H1 (cell line): Measurements from ENCODE around the gene IFITM10. TPM values are rescaled to one million over a fixed set of nuclear protein-coding genes. Genes with fewer than 3 reads are reported as not detected.

ENCODE experiments used
- CTCF ChIA-PET: fragments of 300-600 bp; sonication (Branson Sonifier 250); formaldehyde crosslinking; loops from one replicate; lab custom pipeline; 2021; ENCODE audit not compliant: partially characterized antibody; lab: Charles Lee
- POLR2A ChIA-PET: fragments of 300-600 bp; sonication (Branson Sonifier 250); formaldehyde crosslinking; loops from one replicate; lab custom pipeline; 2021; ENCODE audit warnings: inconsistent platforms; ENCODE audit not compliant: partially characterized antibody; lab: Charles Lee
- DNase-seq, 2 experiments: peaks; one replicate each; pipeline versions ENCODE4 v3.0.0 to v3.0.0-alpha.2; 2010 to 2022; ENCODE audit warnings: low spot score in 2 of 2, low read depth in 1 of 2, mixed read lengths in 1 of 2
- FAIRE-seq: peaks from 2 replicates; lab custom pipeline; 2011; peaks lifted over from hg19 to GRCh38; lab: Jason Lieb, UNC
- H2AFZ ChIP-seq: 2 replicates; pipeline ENCODE4 v1.8.1; 2012; ENCODE audit warnings: low read length, inconsistent platforms
- H2AK5ac ChIP-seq: 2 replicates; pipeline ENCODE4 v1.6.1; 2013; ENCODE audit warnings: low read depth, low read length
- H2BK120ac ChIP-seq: replicated peaks from 2 replicates; pipeline ENCODE3; 2013; ENCODE audit warnings: low read depth, low read length, inconsistent platforms
- H2BK12ac ChIP-seq: 2 replicates; pipeline ENCODE4 v1.6.1; 2013; ENCODE audit warnings: low read depth, low read length
- H2BK15ac ChIP-seq: 2 replicates; pipeline ENCODE4 v1.6.1; 2013; ENCODE audit warnings: low read length
- H2BK20ac ChIP-seq: 2 replicates; pipeline ENCODE4 v1.6.1; 2013; ENCODE audit warnings: low read length
- H2BK5ac ChIP-seq: 2 replicates; pipeline ENCODE4 v1.6.1; 2013; ENCODE audit warnings: low read depth, low read length
- H3K14ac ChIP-seq: 2 replicates; pipeline ENCODE4 v1.6.1; 2013; ENCODE audit warnings: inconsistent platforms; ENCODE audit not compliant: insufficient read length
- H3K18ac ChIP-seq: 2 replicates; pipeline ENCODE4 v1.6.1; 2013; ENCODE audit warnings: low read length; ENCODE audit errors: extremely low read depth
- H3K23ac ChIP-seq: 2 replicates; pipeline ENCODE4 v1.6.1; 2013; ENCODE audit warnings: inconsistent platforms; ENCODE audit not compliant: insufficient read length
- H3K23me2 ChIP-seq: 2 replicates; pipeline ENCODE4 v1.6.1; 2013; ENCODE audit warnings: low read depth, low read length
- H3K27ac ChIP-seq: 2 replicates; pipeline ENCODE4 v1.6.1; 2011; ENCODE audit warnings: low read depth, low read length, inconsistent platforms
- H3K27me3 ChIP-seq, 4 experiments: replicated peaks in 1 of 4; 1 replicate in 1 of 4; 2 replicates in 3 of 4; pipeline versions ENCODE4 v1.6.1 to v1.8.1; 2011 to 2013; ENCODE audit warnings: low read length in 3 of 4, mild to moderate bottlenecking in 3 of 4, inconsistent platforms in 2 of 4, mixed read lengths in 2 of 4, moderate library complexity in 1 of 4; ENCODE audit not compliant: control insufficient read depth in 3 of 4, insufficient read depth in 3 of 4; ENCODE audit errors: extremely low read depth in 1 of 4
- H3K36me3 ChIP-seq, 4 experiments: 2 replicates each; pipeline versions ENCODE4 v1.6.1 to v1.8.1; 2011 to 2013; ENCODE audit warnings: mild to moderate bottlenecking in 4 of 4, low read length in 3 of 4, moderate library complexity in 2 of 4, control low read depth in 1 of 4, inconsistent platforms in 1 of 4; ENCODE audit not compliant: insufficient read depth in 4 of 4, control insufficient read depth in 2 of 4
- H3K4ac ChIP-seq: replicated peaks from 2 replicates; pipeline ENCODE3; 2013; ENCODE audit warnings: low read length, low read depth, mixed read lengths, inconsistent platforms; ENCODE audit not compliant: insufficient read length
- H3K4me1 ChIP-seq, 4 experiments: replicated peaks in 1 of 4; 1 replicate in 1 of 4; 2 replicates in 3 of 4; pipeline versions ENCODE4 v1.6.1 to v1.8.1; 2011 to 2013; ENCODE audit warnings: low read length in 3 of 4, inconsistent platforms in 2 of 4, mixed read lengths in 1 of 4; ENCODE audit not compliant: insufficient read depth in 4 of 4, control insufficient read depth in 3 of 4
- H3K4me2 ChIP-seq, 2 experiments: 2 replicates each; pipeline versions ENCODE4 v1.6.1 to v1.8.1; 2011 to 2013; ENCODE audit warnings: low read depth in 2 of 2, low read length in 2 of 2, control low read depth in 1 of 2, inconsistent platforms in 1 of 2, mild to moderate bottlenecking in 1 of 2; ENCODE audit not compliant: insufficient read depth in 1 of 2
- H3K4me3 ChIP-seq, 4 experiments: fragments of 200-600, 300-600 bp in 1 of 4; sonication (generic), shearing (Covaris generic), sonication (Bioruptor Twin) in 1 of 4; 2 replicates each; pipeline versions ENCODE4 v1.5.1 to v1.8.1; 2011 to 2016; ENCODE audit warnings: low read length in 4 of 4, low read depth in 3 of 4, control low read depth in 2 of 4, inconsistent platforms in 2 of 4, mild to moderate bottlenecking in 2 of 4, mixed read lengths in 1 of 4, moderate library complexity in 1 of 4; ENCODE audit not compliant: insufficient read depth in 2 of 4; ENCODE audit errors: extremely low read depth in 1 of 4
- H3K56ac ChIP-seq: replicated peaks from 2 replicates; pipeline ENCODE3; 2013; ENCODE audit warnings: low read depth, mild to moderate bottlenecking, mixed read lengths, low read length, inconsistent platforms; ENCODE audit not compliant: insufficient read length
- H3K79me1 ChIP-seq: 2 replicates; pipeline ENCODE4 v1.6.1; 2013; ENCODE audit warnings: low read depth, low read length, control low read depth
- H3K79me2 ChIP-seq, 2 experiments: 2 replicates each; pipeline versions ENCODE4 v1.6.1 to v1.8.1; 2012 to 2013; ENCODE audit warnings: low read length in 2 of 2, mild to moderate bottlenecking in 2 of 2, inconsistent platforms in 1 of 2; ENCODE audit not compliant: insufficient read depth in 2 of 2, control insufficient read depth in 1 of 2
- H3K9ac ChIP-seq, 4 experiments: replicated peaks in 1 of 4; 1 replicate in 1 of 4; 2 replicates in 3 of 4; pipeline versions ENCODE4 v1.6.1 to v1.8.1; 2011 to 2013; ENCODE audit warnings: low read depth in 3 of 4, low read length in 3 of 4, control low read depth in 2 of 4, mild to moderate bottlenecking in 2 of 4, moderate library complexity in 2 of 4, inconsistent platforms in 1 of 4; ENCODE audit errors: extremely low read depth in 1 of 4
- H3K9me3 ChIP-seq, 2 experiments: 2 replicates each; pipeline versions ENCODE4 v1.6.1 to v1.8.1; 2012 to 2013; ENCODE audit warnings: mild to moderate bottlenecking in 2 of 2, moderate library complexity in 2 of 2, control low read depth in 1 of 2, inconsistent platforms in 1 of 2, low read depth in 1 of 2, low read length in 1 of 2, mixed read lengths in 1 of 2; ENCODE audit not compliant: insufficient read depth in 2 of 2
- H4K20me1 ChIP-seq, 2 experiments: replicated peaks in 1 of 2; 2 replicates each; pipeline versions ENCODE3 to v1.8.1; 2011 to 2013; ENCODE audit warnings: inconsistent platforms in 2 of 2, low read length in 2 of 2, mild to moderate bottlenecking in 1 of 2; ENCODE audit not compliant: insufficient read depth in 2 of 2, control insufficient read depth in 1 of 2
- H4K5ac ChIP-seq: 2 replicates; pipeline ENCODE4 v1.6.1; 2013; ENCODE audit warnings: low read length, low read depth, mixed read lengths, inconsistent platforms; ENCODE audit not compliant: insufficient read length
- H4K8ac ChIP-seq: 2 replicates; pipeline ENCODE4 v1.8.0; 2013; ENCODE audit warnings: mild to moderate bottlenecking, moderate library complexity, low read length, inconsistent platforms; ENCODE audit not compliant: insufficient read depth; ENCODE audit errors: extremely low read depth
- H4K91ac ChIP-seq: replicated peaks from 2 replicates; pipeline ENCODE3; 2013; ENCODE audit warnings: low read length, mixed read lengths, inconsistent platforms; ENCODE audit not compliant: insufficient read length
- CHD1 ChIP-seq: IDR thresholded peaks from 2 replicates; pipeline ENCODE4 v1.6.1; 2012; ENCODE audit warnings: low read depth, low read length, improper control_type of control experiment
- SIN3A ChIP-seq, 2 experiments: IDR thresholded peaks in 1 of 2; conservative IDR thresholded peaks in 1 of 2; 2 replicates each; pipeline ENCODE4 v1.6.1; 2011 to 2012; ENCODE audit warnings: low read length in 2 of 2, improper control_type of control experiment in 1 of 2, low read depth in 1 of 2, mild to moderate bottlenecking in 1 of 2
- WGBS, 2 experiments: shearing (Covaris generic) in 1 of 2; methylation state at CpG; one replicate each; pipeline versions ENCODE4 v1.1.6 to v1.1.7; 2013 to 2015; ENCODE audit warnings: low lambda C conversion rate in 2 of 2, mixed read lengths in 2 of 2, inconsistent platforms in 1 of 2, low coverage in 1 of 2, missing lambda C conversion rate in 1 of 2; ENCODE audit not compliant: insufficient replicate concordance in 2 of 2, insufficient coverage in 1 of 2, insufficient read length in 1 of 2; ENCODE audit errors: extremely low coverage in 1 of 2, missing lambda C conversion rate in 1 of 2; 5-methylcytosine and 5-hydroxymethylcytosine counted together
- polyA plus RNA-seq, 7 experiments: library from polyadenylated mRNA; depleted of rRNA in 3 of 7; stranded (reverse) in 5 of 7; unstranded in 2 of 7; fragments of >200 nt in 5 of 7; fragments of 200-250 nt in 2 of 7; gene quantifications; 1 replicate in 5 of 7; 2 replicates in 1 of 7; 4 replicates in 1 of 7; pipeline versions ENCODE4 v1.2.1 to v1.2.3, GENCODE V29; 2011 to 2013; ENCODE audit warnings: missing spikeins in 2 of 7, mixed read lengths in 2 of 7
- total RNA-seq: library from RNA; stranded (reverse); fragmentation: NEBNext Ultra II Directional; extraction: Animal tissue kit (Norgen Biotek cat#: 25700); gene quantifications from 2 replicates; pipeline ENCODE4 v1.2.1, GENCODE V29; 2021

The IFITM10 gene
- total and polyA plus RNA-seq, 2 of the 8 experiments (the other 6 are each of a cell fraction or from before 2014, with no cell fraction given) = 0.08 to 0.22 TPM

DNA sequence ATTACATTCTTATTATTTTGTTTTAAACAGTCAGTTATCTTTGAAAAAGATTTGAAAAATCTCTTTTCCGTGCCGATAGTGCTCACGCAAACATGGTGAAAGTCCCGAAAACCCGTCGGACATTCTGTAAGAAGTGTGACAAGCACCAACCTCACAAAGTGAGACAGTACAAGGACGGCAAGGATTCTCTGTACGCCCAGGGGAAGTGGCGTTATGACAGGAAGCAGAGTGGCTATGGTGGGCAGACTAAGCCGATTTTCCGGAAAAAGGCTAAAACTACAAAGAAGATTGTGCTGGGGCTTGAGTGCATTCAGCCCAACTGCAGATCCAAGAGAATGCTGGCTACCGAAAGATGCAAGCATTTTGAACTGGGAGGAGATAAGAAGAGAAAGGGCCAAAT, 42.1 kb upstream of the IFITM10 start:
- H3K79me2 ChIP-seq = no peaks in the 10 kb centered on the region
- H4K91ac ChIP-seq = no peak overlapping the region
- no peak overlapping the region for H3K4me3 ChIP-seq
- H3K27ac ChIP-seq = no peak overlapping the region
- H4K8ac ChIP-seq = no peak overlapping the region
- H3K56ac ChIP-seq = no peak overlapping the region
- no peak overlapping the region for H3K4ac ChIP-seq
- H3K4me1 ChIP-seq = no peaks in the 10 kb centered on the region
- WGBS, 2 experiments = 93% methylated on average over 12 of the region's 12 CpGs; no CpG with 5 or more reads in 1 of the 2 experiments
- FAIRE-seq = no peak
- H4K20me1 ChIP-seq = no peaks in the 10 kb centered on the region
- no peak overlapping the region for H2BK5ac ChIP-seq
- no peak overlapping the region for H2BK20ac ChIP-seq
- no peak overlapping the region for H3K14ac ChIP-seq
- no peak for DNase-seq
- no peak overlapping the region for H2BK120ac ChIP-seq
- no peak overlapping the region for H3K4me2 ChIP-seq
- H3K23ac ChIP-seq = no peak overlapping the region
- H3K9ac ChIP-seq = no peak overlapping the region
- H4K5ac ChIP-seq = no peak overlapping the region
- peaks cover 0 to 3% (median 1%) of the 10 kb centered on the region in 4 experiments; a peak in 2 of 7 replicates for H3K27me3 ChIP-seq
- TF ChIP-seq CHD1 = no peak
- TF ChIP-seq SIN3A (conservative IDR thresholded peaks at IDR 0.05 in 1 of 2, IDR thresholded peaks at IDR 0.05 in 1 of 2; ENCODE audit: low read depth in 1 of 2, low read length in 2 of 2) = no peak
- H2AFZ ChIP-seq = no peak overlapping the region
- POLR2A ChIA-PET = no interaction called here
- H2AK5ac ChIP-seq = no peak overlapping the region
- no peaks in the 10 kb centered on the region; the same call in 1 of the 2 replicates for H3K23me2 ChIP-seq
- no peaks in the 10 kb centered on the region for H3K36me3 ChIP-seq
- no peak overlapping the region for H2BK15ac ChIP-seq
- CTCF ChIA-PET = interaction anchor here (1.0 to 3.7 kb wide), 4 partner anchors 19 to 140 kb away, joined by 3 to 11 read pairs (median 4); no protein-coding TSS in a partner anchor
- H3K9me3 ChIP-seq = no peaks in the 10 kb centered on the region
- no peak overlapping the region for H3K18ac ChIP-seq
- no peak overlapping the region for H2BK12ac ChIP-seq
- no peaks in the 10 kb centered on the region for H3K79me1 ChIP-seq
